LNCAP (cell line): ENCODE results near the gene TSPY8.
"Not testable (repeated sequence)": the region's sequence is repeated elsewhere in the genome, so short reads cannot be mapped to it uniquely, and the experiment has no call there.

Experiments used
- TF ChIP-seq, protein P1 (sequence below): fragments of 450-650 bp; IDR thresholded peaks from 2 replicates; pipeline ENCODE4 v1.5.1; 2017; ENCODE audit warnings: mild to moderate bottlenecking

The TSPY8 gene, protein sequence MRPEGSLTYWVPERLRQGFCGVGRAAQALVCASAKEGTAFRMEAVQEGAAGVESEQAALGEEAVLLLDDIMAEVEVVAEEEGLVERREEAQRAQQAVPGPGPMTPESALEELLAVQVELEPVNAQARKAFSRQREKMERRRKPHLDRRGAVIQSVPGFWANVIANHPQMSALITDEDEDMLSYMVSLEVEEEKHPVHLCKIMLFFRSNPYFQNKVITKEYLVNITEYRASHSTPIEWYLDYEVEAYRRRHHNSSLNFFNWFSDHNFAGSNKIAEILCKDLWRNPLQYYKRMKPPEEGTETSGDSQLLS

DNA sequence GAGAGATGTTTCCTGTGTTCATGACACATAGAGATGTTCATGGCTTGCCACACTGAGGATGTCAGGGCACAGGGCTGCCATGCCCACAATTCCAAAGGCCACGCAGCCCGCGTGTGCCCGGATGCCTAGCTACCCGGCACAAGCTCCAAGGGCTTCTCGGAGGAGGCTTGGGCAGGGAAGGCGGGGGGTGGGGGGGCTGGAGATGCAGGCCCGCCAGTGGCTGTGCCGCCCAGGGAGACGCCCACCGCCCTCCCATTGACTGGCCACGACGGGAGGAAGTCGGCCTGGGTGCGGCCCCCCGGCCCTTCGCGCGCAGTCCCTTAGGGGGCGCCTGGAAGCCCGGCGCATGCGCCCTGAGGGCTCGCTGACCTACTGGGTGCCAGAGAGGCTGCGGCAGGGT is at the start of gene TSPY8:
Gene TSPY8 (plus strand): TSS at position 301 of the 400 bp plus-strand sequence. CDS start 46 bp downstream, at position 347.
- TF ChIP-seq, protein P1, sequence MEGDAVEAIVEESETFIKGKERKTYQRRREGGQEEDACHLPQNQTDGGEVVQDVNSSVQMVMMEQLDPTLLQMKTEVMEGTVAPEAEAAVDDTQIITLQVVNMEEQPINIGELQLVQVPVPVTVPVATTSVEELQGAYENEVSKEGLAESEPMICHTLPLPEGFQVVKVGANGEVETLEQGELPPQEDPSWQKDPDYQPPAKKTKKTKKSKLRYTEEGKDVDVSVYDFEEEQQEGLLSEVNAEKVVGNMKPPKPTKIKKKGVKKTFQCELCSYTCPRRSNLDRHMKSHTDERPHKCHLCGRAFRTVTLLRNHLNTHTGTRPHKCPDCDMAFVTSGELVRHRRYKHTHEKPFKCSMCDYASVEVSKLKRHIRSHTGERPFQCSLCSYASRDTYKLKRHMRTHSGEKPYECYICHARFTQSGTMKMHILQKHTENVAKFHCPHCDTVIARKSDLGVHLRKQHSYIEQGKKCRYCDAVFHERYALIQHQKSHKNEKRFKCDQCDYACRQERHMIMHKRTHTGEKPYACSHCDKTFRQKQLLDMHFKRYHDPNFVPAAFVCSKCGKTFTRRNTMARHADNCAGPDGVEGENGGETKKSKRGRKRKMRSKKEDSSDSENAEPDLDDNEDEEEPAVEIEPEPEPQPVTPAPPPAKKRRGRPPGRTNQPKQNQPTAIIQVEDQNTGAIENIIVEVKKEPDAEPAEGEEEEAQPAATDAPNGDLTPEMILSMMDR, result not testable (repeated sequence)

DNA sequence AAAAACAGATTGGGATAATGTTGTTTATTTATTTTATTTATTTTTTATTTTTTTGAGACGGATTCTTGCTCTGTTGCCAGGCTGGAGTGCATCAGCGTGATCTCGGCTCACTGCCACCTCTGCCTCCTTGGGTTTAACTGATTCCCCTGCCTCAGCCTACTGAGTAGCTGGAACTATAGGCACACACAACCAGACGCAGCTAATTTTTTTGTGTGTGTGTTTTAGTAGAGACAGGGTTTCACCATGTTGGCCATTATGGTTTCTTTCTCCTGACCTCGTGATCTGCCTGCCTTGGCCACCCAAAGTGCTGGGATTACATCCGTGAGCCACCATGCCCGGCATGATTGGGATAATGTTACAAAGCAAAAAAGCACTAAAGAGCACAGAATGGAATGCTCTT is 36.6 kb upstream of the TSPY8 start:
- TF ChIP-seq, protein P1, result no peak

DNA sequence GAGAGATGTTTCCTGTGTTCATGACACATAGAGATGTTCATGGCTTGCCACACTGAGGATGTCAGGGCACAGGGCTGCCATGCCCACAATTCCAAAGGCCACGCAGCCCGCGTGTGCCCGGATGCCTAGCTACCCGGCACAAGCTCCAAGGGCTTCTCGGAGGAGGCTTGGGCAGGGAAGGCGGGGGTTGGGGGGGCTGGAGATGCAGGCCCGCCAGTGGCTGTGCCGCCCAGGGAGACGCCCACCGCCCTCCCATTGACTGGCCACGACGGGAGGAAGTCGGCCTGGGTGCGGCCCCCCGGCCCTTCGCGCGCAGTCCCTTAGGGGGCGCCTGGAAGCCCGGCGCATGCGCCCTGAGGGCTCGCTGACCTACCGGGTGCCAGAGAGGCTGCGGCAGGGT is 20.4 kb upstream of the TSPY8 start, which contains the start of gene TSPY4:
Gene TSPY4 (plus strand): TSS at position 301 of the 400 bp plus-strand sequence. CDS start 46 bp downstream, at position 347.
- TF ChIP-seq, protein P1, result not testable (repeated sequence)

DNA sequence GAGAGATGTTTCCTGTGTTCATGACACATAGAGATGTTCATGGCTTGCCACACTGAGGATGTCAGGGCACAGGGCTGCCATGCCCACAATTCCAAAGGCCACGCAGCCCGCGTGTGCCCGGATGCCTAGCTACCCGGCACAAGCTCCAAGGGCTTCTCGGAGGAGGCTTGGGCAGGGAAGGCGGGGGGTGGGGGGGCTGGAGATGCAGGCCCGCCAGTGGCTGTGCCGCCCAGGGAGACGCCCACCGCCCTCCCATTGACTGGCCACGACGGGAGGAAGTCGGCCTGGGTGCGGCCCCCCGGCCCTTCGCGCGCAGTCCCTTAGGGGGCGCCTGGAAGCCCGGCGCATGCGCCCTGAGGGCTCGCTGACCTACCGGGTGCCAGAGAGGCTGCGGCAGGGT is 40.5 kb downstream of the TSPY8 start, which contains the start of gene TSPY3:
Gene TSPY3 (plus strand): TSS at position 301 of the 400 bp plus-strand sequence. CDS start 46 bp downstream, at position 347.
- TF ChIP-seq, protein P1, result not testable (repeated sequence)
